ENCODE data around the gene PCDHGC4.

DNA sequence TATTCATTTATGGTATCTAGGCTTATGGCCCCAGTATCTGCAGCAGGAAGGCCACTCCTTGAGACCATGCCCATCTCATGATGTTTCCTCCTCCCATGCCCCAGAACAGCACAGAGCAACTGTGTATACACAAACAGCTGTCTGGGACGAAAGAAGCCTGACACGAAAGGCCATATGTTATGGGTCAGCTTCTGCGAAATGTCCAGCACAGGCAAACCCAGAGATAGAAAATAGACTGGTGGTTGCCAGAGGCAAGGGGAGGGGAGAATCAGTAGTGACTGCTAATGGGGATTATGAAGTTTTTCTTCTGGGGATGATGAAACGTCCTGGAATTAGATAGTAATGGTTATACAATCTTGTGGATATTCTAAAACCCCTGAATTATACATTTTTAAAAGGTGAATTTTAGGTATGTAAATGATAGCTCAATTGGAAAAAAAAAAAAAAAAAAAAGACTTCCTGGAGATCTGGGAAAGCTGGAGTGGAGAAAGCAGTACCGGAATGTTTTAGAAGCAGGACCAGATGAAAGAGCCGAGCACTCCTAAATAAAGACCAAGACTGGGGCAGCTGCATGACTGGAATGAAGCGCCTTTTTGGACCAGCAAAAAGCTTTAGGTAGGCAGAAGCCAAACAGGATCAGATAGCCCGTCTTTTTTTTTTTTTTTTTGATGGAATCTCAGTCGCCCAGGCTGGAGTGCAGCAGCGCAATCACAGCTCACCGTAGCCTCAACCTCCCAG lies 33.2 kb downstream of the PCDHGC4 start:
- TF ChIP-seq RAD21 (IDR thresholded peaks at IDR 0.05; ENCODE audit: low read depth), result no peak
- TF ChIP-seq, protein P1, sequence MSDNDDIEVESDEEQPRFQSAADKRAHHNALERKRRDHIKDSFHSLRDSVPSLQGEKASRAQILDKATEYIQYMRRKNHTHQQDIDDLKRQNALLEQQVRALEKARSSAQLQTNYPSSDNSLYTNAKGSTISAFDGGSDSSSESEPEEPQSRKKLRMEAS (IDR thresholded peaks at IDR 0.05), result no peak
- TF ChIP-seq TAF1 (IDR thresholded peaks at IDR 0.05; ENCODE audit: low read depth), result no peak
- TF ChIP-seq EP300 (IDR thresholded peaks at IDR 0.05; ENCODE audit: borderline replicate concordance), result no peak
- no peak for TF ChIP-seq REST (IDR thresholded peaks at IDR 0.05; ENCODE audit: low read depth)
- no peak for TF ChIP-seq CREB1 (IDR thresholded peaks at IDR 0.05; ENCODE audit: low read depth)
- TF ChIP-seq USF1 (IDR thresholded peaks at IDR 0.05), result no peak
